Measurements from ENCODE around the gene ABL1.

- TF ChIP-seq POLR2A (IDR thresholded peaks at IDR 0.05; ENCODE audit: low read length) (no peak), GATA1 (IDR thresholded peaks at IDR 0.05; ENCODE audit: low read depth, low read length) (no peak)
These were observed 83.9 kb downstream of the ABL1 start for GRCh38 chr9:130918826-130919558.

Measured in erythroblast (primary cell).